GM12878 (cell line): ENCODE measurements around the gene AOC3. TPM values are rescaled to one million over a fixed set of nuclear protein-coding genes. Genes with fewer than 3 reads are reported as not detected.
A peak's percentile ranks its signal among the peaks of the same experiment; 100 is the strongest.

Experiments
- ATAC-seq: fragments of 200-7000 bp; cut with Tn5 transposase; 3 replicates; pipeline ENCODE4 v1.9.1; 2020; ENCODE audit warnings: mild to moderate bottlenecking, moderate library complexity
- BruUV-seq: library from RNA; stranded (reverse); fragments of 400-500 nt; replicated peaks from 2 replicates; lab custom pipeline; 2021; lab: Mats Ljungman, UMichigan
- CTCF ChIA-PET: fragments of 300-600 bp; sonication (Branson Sonifier 250); formaldehyde crosslinking; extraction: SDS; loops from one replicate; lab custom pipeline; 2021; ENCODE audit warnings: inconsistent platforms; lab: Yijun Ruan, JAX
- POLR2A ChIA-PET: fragments of 350-600 bp; formaldehyde crosslinking; extraction: SDS; loops from one replicate; lab custom pipeline; 2021; ENCODE audit warnings: inconsistent platforms; lab: Charles Lee
- RAD21 ChIA-PET: fragments of 300-600 bp; sonication (Branson Sonifier 250); formaldehyde crosslinking; loops from one replicate; lab custom pipeline; 2023; ENCODE audit warnings: antibody characterized with exemption; ENCODE audit not compliant: unreplicated experiment; lab: Charles Lee
- SMC1A ChIA-PET: fragments of 300-600 bp; sonication (Branson Sonifier 250); formaldehyde crosslinking; loops from one replicate; lab custom pipeline; 2023; ENCODE audit not compliant: unreplicated experiment, uncharacterized antibody; lab: Charles Lee
- DNase-seq: peaks from one replicate; pipeline ENCODE4 v3.0.0-alpha.2; 2011; ENCODE audit warnings: low read depth, low spot score
- FAIRE-seq: peaks from 3 replicates; lab custom pipeline; 2011; peaks lifted over from hg19 to GRCh38; lab: Jason Lieb, UNC
- H2AFZ ChIP-seq: 2 replicates; pipeline ENCODE4 v1.6.0; 2011; ENCODE audit warnings: low read depth, low read length, control low read depth; ENCODE audit not compliant: control insufficient read depth
- H3K27ac ChIP-seq: 2 replicates; pipeline ENCODE4 v1.5.1; 2011; ENCODE audit warnings: control low read depth; ENCODE audit not compliant: control insufficient read depth, insufficient read depth
- H3K27me3 ChIP-seq, 2 experiments: replicated peaks in 1 of 2; 2 replicates each; pipeline versions ENCODE4 v1.6.0 to v1.6.1; 2011; ENCODE audit warnings: low read length in 1 of 2; ENCODE audit not compliant: control insufficient read depth in 2 of 2, insufficient read depth in 2 of 2
- H3K36me3 ChIP-seq, 2 experiments: 2 replicates each; pipeline ENCODE4 v1.5.1; 2011; ENCODE audit warnings: low read length in 1 of 2; ENCODE audit not compliant: control insufficient read depth in 2 of 2, insufficient read depth in 2 of 2
- H3K4me1 ChIP-seq: 2 replicates; pipeline ENCODE4 v1.6.1; 2011; ENCODE audit warnings: mild to moderate bottlenecking, low read length, moderate library complexity, mixed read lengths; ENCODE audit not compliant: control insufficient read depth, insufficient read depth
- H3K4me2 ChIP-seq: 2 replicates; pipeline ENCODE4 v1.6.0; 2011; ENCODE audit warnings: control low read depth; ENCODE audit not compliant: control insufficient read depth, insufficient read depth
- H3K4me3 ChIP-seq: fragments of 200-600 bp; sonication (generic); 2 replicates; pipeline ENCODE4 v1.5.1; 2016
- H3K79me2 ChIP-seq: 2 replicates; pipeline ENCODE4 v1.6.0; 2011; ENCODE audit warnings: low read length; ENCODE audit not compliant: control insufficient read depth, insufficient read depth
- H3K9ac ChIP-seq: 2 replicates; pipeline ENCODE4 v1.8.0; 2011; ENCODE audit warnings: low read length, control low read depth, mixed read lengths; ENCODE audit not compliant: control insufficient read depth, insufficient read depth
- H3K9me3 ChIP-seq: replicated peaks from 3 replicates; pipeline ENCODE4 v1.5.1; 2011; ENCODE audit warnings: mild to moderate bottlenecking, low read length; ENCODE audit not compliant: control insufficient read depth, insufficient read depth
- H4K20me1 ChIP-seq: 2 replicates; pipeline ENCODE4 v1.6.0; 2011; ENCODE audit not compliant: control insufficient read depth, insufficient read depth
- CEBPB ChIP-seq, 2 experiments: fragments of 150-350 bp in 1 of 2; IDR thresholded peaks; 2 replicates each; pipeline ENCODE4 v1.6.1; 2012 to 2014; ENCODE audit warnings: low read depth in 2 of 2, low read length in 2 of 2, borderline replicate concordance in 1 of 2, inconsistent platforms in 1 of 2
- POLR2AphosphoS5 ChIP-seq: IDR thresholded peaks from 2 replicates; pipeline ENCODE4 v1.6.1; 2011; ENCODE audit warnings: mild to moderate bottlenecking, low read length, inconsistent platforms
- SUZ12 ChIP-seq: fragments of 200-600 bp; sonication (generic); IDR thresholded peaks from one replicate; pipeline ENCODE4 v1.6.1; 2018; ENCODE audit warnings: antibody characterized with exemption, mild to moderate bottlenecking; ENCODE audit not compliant: unreplicated experiment
- ZNF24 ChIP-seq: fragments of 450-650 bp; IDR thresholded peaks from 2 replicates; pipeline ENCODE4 v1.6.1; 2017; ENCODE audit warnings: antibody characterized with exemption, mild to moderate bottlenecking
- WGBS: methylation state at CpG from one replicate; pipeline ENCODE4 v1.1.6; 2016; ENCODE audit warnings: low lambda C conversion rate; ENCODE audit not compliant: insufficient replicate concordance, insufficient coverage; ENCODE audit errors: missing lambda C conversion rate; 5-methylcytosine and 5-hydroxymethylcytosine counted together
- in situ Hi-C: fragments of 300-500 bp; cut with MboI; formaldehyde crosslinking; loops from 9 replicates; pipeline ENCODE4 v1.14.3; 2018; ENCODE audit warnings: mixed read lengths
- intact Hi-C: fragments of 100-400 bp; cut with micrococcal nuclease; formaldehyde crosslinking; loops from one replicate; pipeline ENCODE4 v1.14.2; 2022; ENCODE audit not compliant: unreplicated experiment
- polyA plus RNA-seq, 11 experiments: library from polyadenylated mRNA; depleted of rRNA in 4 of 11; unstranded in 6 of 11; stranded (reverse) in 5 of 11; fragments of >200 nt; fragmentation: Nextera tagmentation in 4 of 11; fragmentation: Illumina TruSeq in 1 of 11; extraction: Ambion mirVana in 4 of 11; extraction: Trizol in 1 of 11; gene quantifications; 1 replicate in 1 of 11; 2 replicates in 10 of 11; pipeline versions ENCODE4 v1.2.1 to v1.2.3, GENCODE V29; 2011 to 2016; ENCODE audit warnings: inconsistent platforms in 2 of 11, missing spikeins in 2 of 11, low read depth in 1 of 11
- total RNA-seq, 4 experiments: library from RNA; depleted of rRNA in 3 of 4; stranded (reverse); fragments of >200 nt in 3 of 4; fragmentation: Illumina TruSeq in 1 of 4; extraction: Trizol in 1 of 4; gene quantifications; 2 replicates each; pipeline versions ENCODE4 v1.2.1 to v1.2.3, GENCODE V29; 2013 to 2021

The AOC3 gene
- total and polyA plus RNA-seq, 10 of the 15 experiments (the other 5 are each of a cell fraction or from before 2014, with no cell fraction given) = 0.02 to 0.91 (median 0.34) TPM; not detected in 2

DNA sequence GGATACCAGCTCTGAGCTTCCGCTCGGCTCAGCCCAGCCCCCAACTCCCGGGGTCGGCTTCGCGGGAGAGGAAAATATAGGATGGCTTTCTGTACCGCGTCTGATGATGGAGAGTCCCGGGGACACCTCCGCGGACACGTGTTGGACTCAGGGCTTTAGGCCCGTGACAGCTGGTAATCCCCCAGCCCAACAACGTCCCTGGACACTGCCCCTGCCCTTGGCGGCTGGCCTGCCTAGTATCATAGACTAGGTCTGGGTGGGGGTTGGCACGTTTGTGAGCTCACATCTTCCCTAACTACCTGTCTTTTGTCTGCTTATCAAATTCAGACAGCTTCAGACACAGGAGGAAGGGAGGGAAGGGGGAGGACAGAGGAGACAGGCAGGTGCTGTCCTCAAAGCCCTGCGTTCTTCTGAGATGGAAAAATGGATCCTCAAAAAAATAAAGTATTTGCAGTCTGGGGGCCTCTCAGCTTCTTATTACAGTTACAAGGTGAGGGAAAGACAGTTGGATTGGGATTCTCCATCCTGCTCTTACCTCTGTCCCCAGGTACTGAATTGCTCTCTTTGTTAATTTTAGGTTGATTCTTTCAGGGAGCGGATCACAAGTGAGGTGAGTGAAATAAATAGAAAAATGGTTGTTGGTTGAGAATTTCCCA, 17.1 kb upstream of the AOC3 start:
- peaks cover 2 to 12% of the 10 kb centered on the region in 2 experiments; a peak in 3 of 4 replicates for H3K36me3 ChIP-seq
- in situ Hi-C loops = no loop called here
- peak overlapping the region; percentile 90 for H3K9ac ChIP-seq
- no peak for DNase-seq
- intact Hi-C loops = no loop called here
- peak overlapping the region; percentile 93 for H3K4me3 ChIP-seq
- peak overlapping the region; percentile 96; the same call in 1 of the 2 replicates for H2AFZ ChIP-seq
- SMC1A ChIA-PET = interaction anchor here (1.2 to 3.6 kb wide), 4 partner anchors 10 to 256 kb away, joined by 3 to 14 read pairs (median 7); partner anchors contain the start of genes BECN1 and RPL27
- POLR2A ChIA-PET = interaction anchor here (0.6 to 3.1 kb wide), 5 partner anchors 10 to 296 kb away, joined by 3 to 25 read pairs (median 4); partner anchors contain the start of genes BECN1 and RPL27
- H3K4me1 ChIP-seq = peaks cover 5% of the 10 kb centered on the region; the same call in 1 of the 2 replicates
- H4K20me1 ChIP-seq = no peaks in the 10 kb centered on the region
- H3K27me3 ChIP-seq = no peaks in the 10 kb centered on the region
- BruUV-seq = TSS peak; percentile 77
- CTCF ChIA-PET = interaction anchor here (0.7 to 6.8 kb wide), 9 partner anchors 9 to 650 kb away, joined by 3 to 81 read pairs (median 3); partner anchors contain the start of genes BECN1, DHX8, RAMP2 and RPL27
- H3K4me2 ChIP-seq = peak overlapping the region; percentile 53
- no peak for TF ChIP-seq SUZ12
- TF ChIP-seq CEBPB (IDR thresholded peaks at IDR 0.05; ENCODE audit: borderline replicate concordance in 1 of 2, low read depth in 2 of 2, low read length in 2 of 2) = no peak
- H3K79me2 ChIP-seq = peaks cover 30% of the 10 kb centered on the region
- no peaks in the 10 kb centered on the region; the same call in 2 of the 3 replicates for H3K9me3 ChIP-seq
- WGBS = 5% methylated on average over 18 of the region's 18 CpGs
- RAD21 ChIA-PET = interaction anchor here (0.6 to 0.8 kb wide), 2 partner anchors 131 to 286 kb away, joined by 3 read pairs; no protein-coding TSS in a partner anchor
- FAIRE-seq = no peak
- H3K27ac ChIP-seq = peak overlapping the region; percentile 92
- ATAC-seq = peak; percentile 42

DNA sequence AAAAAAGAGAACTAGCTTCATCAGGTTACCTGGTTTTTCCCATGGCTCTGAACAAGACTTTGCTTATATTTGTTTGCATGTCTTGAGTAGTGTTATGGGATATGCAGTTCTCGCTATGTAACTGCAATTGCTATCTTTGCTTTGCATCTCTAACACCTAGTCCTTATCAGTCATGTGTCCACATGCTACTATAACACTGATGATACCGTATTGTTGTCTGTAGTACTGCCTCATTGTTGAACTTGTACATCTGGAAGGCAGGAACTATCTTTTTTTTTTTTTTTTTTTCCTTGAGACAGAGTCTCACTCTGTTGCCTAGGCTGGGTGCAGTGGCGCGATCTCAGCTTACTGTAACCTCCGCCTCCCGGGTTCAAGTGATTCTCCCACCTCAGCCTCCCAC, 15.3 kb upstream of the AOC3 start:
- Histone ChIP-seq H3K9ac (no peak overlapping the region), H3K27me3 (no peaks in the 10 kb centered on the region), H4K20me1 (no peaks in the 10 kb centered on the region), H3K4me3 (no peak overlapping the region), H3K27ac (no peak overlapping the region), H3K4me2 (no peak overlapping the region), H3K4me1 (peaks cover 5% of the 10 kb centered on the region; the same call in 1 of the 2 replicates), H3K36me3 (peaks cover 2 to 23% of the 10 kb centered on the region in 2 experiments; a peak in 3 of 4 replicates), H3K9me3 (no peaks in the 10 kb centered on the region; the same call in 2 of the 3 replicates), H3K79me2 (peaks cover 30% of the 10 kb centered on the region), H2AFZ (no peak overlapping the region)
- CTCF ChIA-PET = interaction anchor here (0.7 to 6.8 kb wide), 5 partner anchors 10 to 162 kb away, joined by 3 to 81 read pairs (median 5); partner anchors contain the start of genes BECN1 and RPL27
- DNase-seq = no peak
- no peak for FAIRE-seq
- intact Hi-C loops = no loop called here
- BruUV-seq = no TSS peak
- POLR2A ChIA-PET = interaction anchor here (0.6 to 0.8 kb wide), 2 partner anchors 11 to 40 kb away, joined by 3 to 4 read pairs; partner anchors contain the start of gene BECN1
- ATAC-seq = no peak
- in situ Hi-C loops = no loop called here
- SMC1A ChIA-PET = interaction anchor here (0.6 to 1.6 kb wide), 4 partner anchors 11 to 163 kb away, joined by 3 to 4 read pairs (median 4); partner anchors contain the start of gene RPL27
- no peak for TF ChIP-seq ZNF24
- 0 out of 2 replicates have a peak, but pooled peaks have one; percentile 34 for TF ChIP-seq POLR2AphosphoS5
- RAD21 ChIA-PET = no interaction called here
- 89% methylated on average over 6 of the region's 6 CpGs for WGBS
